ENCODE results near the gene PREX1.

Gene PREX1

GRCh38 chr20:48672324-48672723 lies 155.5 kb downstream of the PREX1 start:
- Histone ChIP-seq H3K9me3 (ENCODE audit: severe bottlenecking) (no peaks in the 10 kb centered on the region), H3K27me3 (ENCODE audit: insufficient read depth, poor library complexity, severe bottlenecking) (no peaks in the 10 kb centered on the region), H3K27ac (ENCODE audit: poor library complexity, severe bottlenecking) (no peak overlapping the region), H3K4me1 (ENCODE audit: insufficient read depth, poor library complexity, severe bottlenecking) (no peaks in the 10 kb centered on the region), H3K4me3 (ENCODE audit: severe bottlenecking) (no peak overlapping the region), H3K36me3 (ENCODE audit: low read depth) (no peaks in the 10 kb centered on the region)
- DNase-seq (ENCODE audit: low spot score) (no peak), ATAC-seq (ENCODE audit: low read depth) (0 out of 3 replicates have a peak, but pooled peaks have one; percentile 5)
- no peak for TF ChIP-seq CTCF (IDR thresholded peaks at IDR 0.05; ENCODE audit: poor library complexity, severe bottlenecking)

GRCh38 chr20:48671141-48671540 lies 156.7 kb downstream of the PREX1 start:
- Histone ChIP-seq H3K36me3 (ENCODE audit: low read depth) (no peaks in the 10 kb centered on the region), H3K9me3 (ENCODE audit: severe bottlenecking) (no peaks in the 10 kb centered on the region), H3K4me1 (ENCODE audit: insufficient read depth, poor library complexity, severe bottlenecking) (no peaks in the 10 kb centered on the region), H3K4me3 (ENCODE audit: severe bottlenecking) (no peak overlapping the region), H3K27me3 (ENCODE audit: insufficient read depth, poor library complexity, severe bottlenecking) (no peaks in the 10 kb centered on the region), H3K27ac (ENCODE audit: poor library complexity, severe bottlenecking) (no peak overlapping the region)
- ATAC-seq (ENCODE audit: low read depth), result no peak
- TF ChIP-seq CTCF (IDR thresholded peaks at IDR 0.05; ENCODE audit: poor library complexity, severe bottlenecking), result no peak
- DNase-seq (ENCODE audit: low spot score), result no peak

GRCh38 chr20:48669946-48670605 lies 157.7 kb downstream of the PREX1 start:
- no peaks in the 10 kb centered on the region for H3K27me3 ChIP-seq (ENCODE audit: insufficient read depth, poor library complexity, severe bottlenecking)
- TF ChIP-seq CTCF (IDR thresholded peaks at IDR 0.05; ENCODE audit: poor library complexity, severe bottlenecking), result no peak
- H3K27ac ChIP-seq (ENCODE audit: poor library complexity, severe bottlenecking), result no peak overlapping the region
- no peaks in the 10 kb centered on the region for H3K4me1 ChIP-seq (ENCODE audit: insufficient read depth, poor library complexity, severe bottlenecking)
- 0 out of 3 replicates have a peak, but pooled peaks have one; percentile 8 for ATAC-seq (ENCODE audit: low read depth)
- no peaks in the 10 kb centered on the region for H3K36me3 ChIP-seq (ENCODE audit: low read depth)
- DNase-seq (ENCODE audit: low spot score), result no peak
- H3K9me3 ChIP-seq (ENCODE audit: severe bottlenecking), result no peaks in the 10 kb centered on the region
- no peak overlapping the region for H3K4me3 ChIP-seq (ENCODE audit: severe bottlenecking)

GRCh38 chr20:48668451-48668946 lies 159.3 kb downstream of the PREX1 start:
- Histone ChIP-seq H3K4me3 (ENCODE audit: severe bottlenecking) (no peak overlapping the region), H3K27ac (ENCODE audit: poor library complexity, severe bottlenecking) (no peak overlapping the region), H3K36me3 (ENCODE audit: low read depth) (no peaks in the 10 kb centered on the region), H3K9me3 (ENCODE audit: severe bottlenecking) (no peaks in the 10 kb centered on the region), H3K4me1 (ENCODE audit: insufficient read depth, poor library complexity, severe bottlenecking) (no peaks in the 10 kb centered on the region), H3K27me3 (ENCODE audit: insufficient read depth, poor library complexity, severe bottlenecking) (no peaks in the 10 kb centered on the region)
- ATAC-seq (ENCODE audit: low read depth) (peak; percentile 15; the same call in 2 of the 3 replicates), DNase-seq (ENCODE audit: low spot score) (no peak)
- no peak for TF ChIP-seq CTCF (IDR thresholded peaks at IDR 0.05; ENCODE audit: poor library complexity, severe bottlenecking)

- Histone ChIP-seq H3K4me3 (ENCODE audit: severe bottlenecking) (no peak overlapping the region), H3K36me3 (ENCODE audit: low read depth) (no peaks in the 10 kb centered on the region), H3K4me1 (ENCODE audit: insufficient read depth, poor library complexity, severe bottlenecking) (no peaks in the 10 kb centered on the region), H3K27me3 (ENCODE audit: insufficient read depth, poor library complexity, severe bottlenecking) (no peaks in the 10 kb centered on the region), H3K27ac (ENCODE audit: poor library complexity, severe bottlenecking) (no peak overlapping the region), H3K9me3 (ENCODE audit: severe bottlenecking) (no peaks in the 10 kb centered on the region)
- ATAC-seq (ENCODE audit: low read depth) (no peak; the same call in 2 of the 3 replicates), DNase-seq (ENCODE audit: low spot score) (no peak)
- no peak for TF ChIP-seq CTCF (IDR thresholded peaks at IDR 0.05; ENCODE audit: poor library complexity, severe bottlenecking)
Observed at GRCh38 chr20:48667889-48668413, 159.8 kb downstream of the PREX1 start.
